OCI-LY3 (cell line): ENCODE results near the gene BTAF1.

Source experiments
- EZH2phosphoT487 ChIP-seq: fragments of 200-600 bp; shearing (Covaris generic); IDR thresholded peaks from 2 replicates; pipeline ENCODE4 v1.6.1; 2018; ENCODE audit warnings: antibody characterized with exemption, mixed run types, low read depth
- TF ChIP-seq, protein P1 (sequence below): fragments of 200-600, 300-600 bp; sonication (generic); IDR thresholded peaks from 2 replicates; pipeline ENCODE4 v1.5.1; 2014; ENCODE audit warnings: antibody characterized with exemption, low read length, low read depth

DNA sequence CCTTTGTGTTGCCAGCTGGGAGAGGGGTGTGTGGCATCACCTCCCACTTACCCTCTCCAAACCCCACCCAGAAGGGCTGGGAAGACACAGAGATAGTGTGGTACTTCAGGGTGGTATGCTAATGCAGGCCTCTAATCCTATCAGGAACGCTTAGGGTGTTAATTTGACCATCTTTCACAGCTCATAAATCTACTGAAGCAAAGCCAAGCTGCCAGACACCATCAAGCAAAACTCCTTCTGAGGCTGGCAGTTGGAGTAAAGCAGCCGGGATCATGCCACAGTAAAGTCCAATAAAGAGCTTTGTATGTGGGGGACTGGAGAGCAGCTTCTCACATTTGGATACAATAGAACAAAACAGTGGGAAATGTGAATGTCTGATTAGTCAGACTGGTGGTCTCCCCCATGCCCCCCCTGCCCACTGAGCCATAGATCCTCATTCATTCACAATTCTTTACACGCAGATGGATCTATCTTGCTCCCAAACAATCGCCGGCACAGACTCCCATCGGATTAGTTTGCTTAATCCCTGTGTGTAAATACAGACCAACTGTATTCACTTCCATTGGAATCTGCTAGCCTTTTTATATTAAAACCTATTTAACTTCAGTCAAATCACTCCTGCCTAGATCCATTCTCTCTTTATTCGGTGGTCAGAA is 43.9 kb upstream of the BTAF1 start:
- TF ChIP-seq, protein P1, sequence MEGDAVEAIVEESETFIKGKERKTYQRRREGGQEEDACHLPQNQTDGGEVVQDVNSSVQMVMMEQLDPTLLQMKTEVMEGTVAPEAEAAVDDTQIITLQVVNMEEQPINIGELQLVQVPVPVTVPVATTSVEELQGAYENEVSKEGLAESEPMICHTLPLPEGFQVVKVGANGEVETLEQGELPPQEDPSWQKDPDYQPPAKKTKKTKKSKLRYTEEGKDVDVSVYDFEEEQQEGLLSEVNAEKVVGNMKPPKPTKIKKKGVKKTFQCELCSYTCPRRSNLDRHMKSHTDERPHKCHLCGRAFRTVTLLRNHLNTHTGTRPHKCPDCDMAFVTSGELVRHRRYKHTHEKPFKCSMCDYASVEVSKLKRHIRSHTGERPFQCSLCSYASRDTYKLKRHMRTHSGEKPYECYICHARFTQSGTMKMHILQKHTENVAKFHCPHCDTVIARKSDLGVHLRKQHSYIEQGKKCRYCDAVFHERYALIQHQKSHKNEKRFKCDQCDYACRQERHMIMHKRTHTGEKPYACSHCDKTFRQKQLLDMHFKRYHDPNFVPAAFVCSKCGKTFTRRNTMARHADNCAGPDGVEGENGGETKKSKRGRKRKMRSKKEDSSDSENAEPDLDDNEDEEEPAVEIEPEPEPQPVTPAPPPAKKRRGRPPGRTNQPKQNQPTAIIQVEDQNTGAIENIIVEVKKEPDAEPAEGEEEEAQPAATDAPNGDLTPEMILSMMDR = no peak
- TF ChIP-seq EZH2phosphoT487 = no peak
